T-cell (primary cell): Measurements from ENCODE around the gene THADA. TPM values are rescaled to one million over a fixed set of nuclear protein-coding genes. Genes with fewer than 3 reads are reported as not detected.

ENCODE experiments used
- ATAC-seq, 4 experiments: fragments of 200-7000 bp in 3 of 4; fragments of 150-1000 bp in 1 of 4; cut with Tn5 transposase; replicated peaks in 1 of 4; 1 replicate in 3 of 4; 2 replicates in 1 of 4; pipeline ENCODE4 v1.10.0; 2021; ENCODE audit warnings: moderate library complexity in 3 of 4, mild to moderate bottlenecking in 2 of 4, moderate number of reproducible peaks in 1 of 4
- CTCF ChIA-PET, 2 donors: fragments of 300-600 bp; sonication (Branson Sonifier 250); formaldehyde crosslinking; loops; one replicate each; lab custom pipeline; 2022; ENCODE audit warnings: antibody characterized with exemption in 2 of 2; lab: Charles Lee
- POLR2A ChIA-PET, 2 donors: fragments of 300-600 bp; sonication (Branson Sonifier 250); formaldehyde crosslinking; loops; one replicate each; lab custom pipeline; 2022; ENCODE audit warnings: antibody characterized with exemption in 2 of 2; lab: Charles Lee
- DNase-seq, 35 experiments: peaks; one replicate each; pipeline versions ENCODE4 v3.0.0 to v3.0.0-alpha.2; 2013 to 2023
- H3K27ac ChIP-seq: one replicate; pipeline ENCODE4 v1.5.1; 2013; ENCODE audit warnings: low read length
- H3K27me3 ChIP-seq, 2 experiments: replicated peaks in 1 of 2; 1 replicate in 1 of 2; 2 replicates in 1 of 2; pipeline versions ENCODE4 v1.6.1 to v1.7.0; 2013; ENCODE audit warnings: low read length in 1 of 2, mixed read lengths in 1 of 2; ENCODE audit not compliant: control insufficient read depth in 2 of 2, insufficient read depth in 2 of 2; ENCODE audit errors: extremely low read depth in 1 of 2
- H3K36me3 ChIP-seq, 2 donors: 1 replicate in 1 of 2; 2 replicates in 1 of 2; pipeline versions ENCODE4 v1.6.1 to v1.7.0; 2013; ENCODE audit warnings: low read length in 1 of 2; ENCODE audit not compliant: control insufficient read depth in 2 of 2, insufficient read depth in 1 of 2; ENCODE audit errors: extremely low read depth in 1 of 2
- H3K4me1 ChIP-seq, 2 experiments: 1 replicate in 1 of 2; 2 replicates in 1 of 2; pipeline versions ENCODE4 v1.6.1 to v1.7.0; 2013; ENCODE audit warnings: low read length in 2 of 2, mixed read lengths in 1 of 2; ENCODE audit not compliant: insufficient read depth in 2 of 2, control insufficient read depth in 1 of 2; ENCODE audit errors: extremely low read depth in 1 of 2
- H3K4me3 ChIP-seq, 2 donors: 1 replicate in 1 of 2; 2 replicates in 1 of 2; pipeline versions ENCODE4 v1.5.1 to v1.7.0; 2013; ENCODE audit warnings: mild to moderate bottlenecking in 2 of 2, low read length in 1 of 2, moderate library complexity in 1 of 2; ENCODE audit not compliant: control insufficient read depth in 1 of 2; ENCODE audit errors: extremely low read depth in 1 of 2
- H3K9me3 ChIP-seq: 2 replicates; pipeline ENCODE4 v1.7.0; 2013
- H3K27ac Mint-ChIP-seq, 2 donors: one replicate each; pipeline ENCODE4 v1.8.0; 2020 to 2021; ENCODE audit warnings: mild to moderate bottlenecking in 2 of 2, mixed read lengths in 2 of 2
- H3K27me3 Mint-ChIP-seq, 2 donors: one replicate each; pipeline ENCODE4 v1.8.0; 2021 to 2022; ENCODE audit warnings: mixed read lengths in 2 of 2
- H3K36me3 Mint-ChIP-seq: one replicate; pipeline ENCODE4 v1.8.0; 2021; ENCODE audit warnings: mixed read lengths
- H3K4me1 Mint-ChIP-seq, 3 donors: one replicate each; pipeline ENCODE4 v1.8.0; 2020 to 2022; ENCODE audit warnings: mixed read lengths in 3 of 3, mild to moderate bottlenecking in 1 of 3
- H3K4me3 Mint-ChIP-seq, 3 donors: one replicate each; pipeline ENCODE4 v1.8.0; 2020 to 2022; ENCODE audit warnings: mild to moderate bottlenecking in 3 of 3, mixed read lengths in 3 of 3, moderate library complexity in 3 of 3
- H3K9me3 Mint-ChIP-seq, 3 donors: one replicate each; pipeline ENCODE4 v1.8.0; 2020 to 2022; ENCODE audit warnings: mixed read lengths in 3 of 3
- WGBS: methylation state at CpG from one replicate; pipeline ENCODE4 v1.1.5; 2013; ENCODE audit warnings: missing lambda C conversion rate; ENCODE audit not compliant: insufficient coverage; 5-methylcytosine and 5-hydroxymethylcytosine counted together
- total RNA-seq, 35 experiments: library from RNA in 6 of 35; stranded (reverse) in 6 of 35; fragments of 120-200 nt in 1 of 35; gene quantifications; one replicate each; pipeline versions ENCODE4 v1.2.1 to v1.2.4 and lab custom pipeline; 2013 to 2026

THADA gene
- total RNA-seq, 5 donors from 2014 or later (not counting 1 experiment from before 2014, with no cell fraction given): 36.4 to 50.5 (median 40.6) TPM

GRCh38 chr2:43513216-43513615 lies 82.6 kb downstream of the THADA start:
- CTCF ChIA-PET: no interaction called here

GRCh38 chr2:43511199-43511598 lies 84.6 kb downstream of the THADA start:
- Mint-ChIP-seq H3K4me3 (no peak overlapping the region), H3K36me3 (peaks cover 38% of the 10 kb centered on the region), H3K4me1 (peaks cover 25 to 35% (median 29%) of the 10 kb centered on the region in 3 donors), H3K27me3 (no peaks in the 10 kb centered on the region), H3K27ac (no peak overlapping the region), H3K9me3 (no peaks in the 10 kb centered on the region)
- no peak for DNase-seq
- Histone ChIP-seq H3K4me1 (peaks cover 0 to 4% of the 10 kb centered on the region in 2 experiments), H3K9me3 (no peaks in the 10 kb centered on the region), H3K27me3 (no peaks in the 10 kb centered on the region), H3K36me3 (peaks cover 0 to 13% of the 10 kb centered on the region in 2 donors), H3K27ac (no peak overlapping the region), H3K4me3 (no peak overlapping the region)
- CTCF ChIA-PET: no interaction called here
- WGBS: 40% methylated on average over 1 of the region's 3 CpGs
- ATAC-seq: no peak
- POLR2A ChIA-PET: no interaction called here

More at GRCh38 chr2:43513216-43513615, 82.6 kb downstream of the THADA start:
- peaks cover 0 to 3% of the 10 kb centered on the region in 2 experiments for H3K4me1 ChIP-seq
- H3K27me3 ChIP-seq: no peaks in the 10 kb centered on the region
- H3K27ac Mint-ChIP-seq: no peak overlapping the region
- peaks cover 29% of the 10 kb centered on the region for H3K36me3 Mint-ChIP-seq
- H3K4me3 Mint-ChIP-seq: no peak overlapping the region
- POLR2A ChIA-PET: no interaction called here
- DNase-seq: no peak
- no peak overlapping the region for H3K27ac ChIP-seq
- peaks cover 31 to 39% (median 32%) of the 10 kb centered on the region in 3 donors for H3K4me1 Mint-ChIP-seq
- no peaks in the 10 kb centered on the region for H3K9me3 ChIP-seq
- ATAC-seq: no peak
- no peaks in the 10 kb centered on the region for H3K9me3 Mint-ChIP-seq
- H3K27me3 Mint-ChIP-seq: no peaks in the 10 kb centered on the region
- peaks cover 0 to 9% of the 10 kb centered on the region in 2 donors for H3K36me3 ChIP-seq
- no peak overlapping the region for H3K4me3 ChIP-seq

- Mint-ChIP-seq H3K27me3 (no peaks in the 10 kb centered on the region), H3K4me1 (peaks cover 18 to 27% (median 20%) of the 10 kb centered on the region in 3 donors), H3K36me3 (peaks cover 47% of the 10 kb centered on the region), H3K4me3 (no peak overlapping the region), H3K9me3 (no peaks in the 10 kb centered on the region), H3K27ac (peak overlapping the region; percentile 63 to 80)
- no CpG with 5 or more reads among the region's 3 CpGs for WGBS
- Histone ChIP-seq H3K27me3 (no peaks in the 10 kb centered on the region), H3K27ac (no peak overlapping the region), H3K9me3 (no peaks in the 10 kb centered on the region), H3K4me1 (peaks cover 0 to 4% of the 10 kb centered on the region in 2 experiments), H3K36me3 (peaks cover 0 to 17% of the 10 kb centered on the region in 2 donors), H3K4me3 (no peak overlapping the region)
- ChIA-PET POLR2A (interaction anchor here in 1 of 2 donors (0.6 kb wide), 1 partner anchor 46 kb away, joined by 3 read pairs; no protein-coding TSS in a partner anchor), CTCF (interaction anchor here (0.6 to 0.7 kb wide), 2 partner anchors 31 to 1041 kb away, joined by 3 to 5 read pairs; no protein-coding TSS in a partner anchor)
- DNase-seq: no peak
- ATAC-seq: no peak
These were observed 86.0 kb downstream of the THADA start for GRCh38 chr2:43509886-43510285.

- POLR2A ChIA-PET: no interaction called here
- H3K27me3 ChIP-seq: no peaks in the 10 kb centered on the region
- DNase-seq (peak in 5 of 35 experiments; percentile 1 to 26 (median 9)), ATAC-seq (peak; percentile 63 to 84 (median 78))
- H3K9me3 ChIP-seq: no peaks in the 10 kb centered on the region
- Mint-ChIP-seq H3K27ac (peak overlapping the region; percentile 68 to 79), H3K4me1 (peaks cover 18 to 27% (median 20%) of the 10 kb centered on the region in 3 donors), H3K4me3 (no peak overlapping the region), H3K36me3 (peaks cover 50% of the 10 kb centered on the region), H3K27me3 (no peaks in the 10 kb centered on the region), H3K9me3 (no peaks in the 10 kb centered on the region)
- H3K36me3 ChIP-seq: peaks cover 0 to 24% of the 10 kb centered on the region in 2 donors
- H3K4me3 ChIP-seq: no peak overlapping the region
- H3K27ac ChIP-seq: no peak overlapping the region
- peaks cover 0 to 4% of the 10 kb centered on the region in 2 experiments for H3K4me1 ChIP-seq
- CTCF ChIA-PET: interaction anchor here in 1 of 2 donors (0.6 kb wide), 1 partner anchor 32 kb away, joined by 3 read pairs; no protein-coding TSS in a partner anchor
- no CpG with 5 or more reads among the region's 3 CpGs for WGBS
These were observed 87.6 kb downstream of the THADA start for GRCh38 chr2:43508209-43508608.

- Mint-ChIP-seq H3K4me3 (no peak overlapping the region), H3K4me1 (peaks cover 18 to 27% (median 20%) of the 10 kb centered on the region in 3 donors), H3K9me3 (no peaks in the 10 kb centered on the region), H3K27me3 (no peaks in the 10 kb centered on the region), H3K36me3 (peaks cover 47% of the 10 kb centered on the region), H3K27ac (peak overlapping the region; percentile 2 to 23)
- no peaks in the 10 kb centered on the region for H3K27me3 ChIP-seq
- H3K36me3 ChIP-seq: peaks cover 0 to 23% of the 10 kb centered on the region in 2 donors
- peaks cover 0 to 4% of the 10 kb centered on the region in 2 experiments for H3K4me1 ChIP-seq
- no peak overlapping the region for H3K27ac ChIP-seq
- H3K9me3 ChIP-seq: no peaks in the 10 kb centered on the region
- ChIA-PET CTCF (no interaction called here), POLR2A (no interaction called here)
- ATAC-seq (no peak), DNase-seq (no peak)
- 71% methylated on average over 1 of the region's 2 CpGs for WGBS
- no peak overlapping the region for H3K4me3 ChIP-seq
These were observed 88.7 kb downstream of the THADA start for GRCh38 chr2:43507137-43507536.

GRCh38 chr2:43495727-43496126 lies 100.1 kb downstream of the THADA start:
- no peak overlapping the region for H3K4me3 ChIP-seq
- Mint-ChIP-seq H3K4me1 (no peaks in the 10 kb centered on the region), H3K4me3 (no peak overlapping the region), H3K27ac (no peak overlapping the region), H3K27me3 (no peaks in the 10 kb centered on the region), H3K36me3 (peaks cover 49% of the 10 kb centered on the region), H3K9me3 (no peaks in the 10 kb centered on the region)
- H3K4me1 ChIP-seq: no peaks in the 10 kb centered on the region
- no peaks in the 10 kb centered on the region for H3K9me3 ChIP-seq
- POLR2A ChIA-PET: no interaction called here
- no peak overlapping the region for H3K27ac ChIP-seq
- no CpG with 5 or more reads among the region's 1 CpG for WGBS
- H3K36me3 ChIP-seq: peaks cover 0 to 29% of the 10 kb centered on the region in 2 donors
- H3K27me3 ChIP-seq: no peaks in the 10 kb centered on the region
- DNase-seq: no peak
- CTCF ChIA-PET: no interaction called here
- ATAC-seq: no peak
